GM19468 (cell line): Measurements from ENCODE around the gene PCDHB10.
"Not testable (repeated sequence)": the region's sequence is repeated elsewhere in the genome, so short reads cannot be mapped to it uniquely, and the experiment has no call there.

ENCODE experiments used
- ATAC-seq: cut with Tn5 transposase; IDR thresholded peaks from one replicate; pipeline ENCODE4 v1.9.1; 2021; ENCODE audit warnings: mild to moderate bottlenecking, moderate library complexity, moderate number of reproducible peaks; ENCODE audit not compliant: unreplicated experiment; ENCODE audit errors: extremely low read depth

PCDHB10 gene

GRCh38 chr5:141186897-141187512 is 5.1 kb upstream of the PCDHB10 start, which contains the start of gene PCDHB9:
PCDHB9 (plus strand) TSS chr5:141187161; CDS start chr5:141187319, 158 bp downstream.
- ATAC-seq = no peak

- ATAC-seq = not testable (repeated sequence)
Measured at GRCh38 chr5:141188682-141189081, 3.5 kb upstream of the PCDHB10 start.

DNA sequence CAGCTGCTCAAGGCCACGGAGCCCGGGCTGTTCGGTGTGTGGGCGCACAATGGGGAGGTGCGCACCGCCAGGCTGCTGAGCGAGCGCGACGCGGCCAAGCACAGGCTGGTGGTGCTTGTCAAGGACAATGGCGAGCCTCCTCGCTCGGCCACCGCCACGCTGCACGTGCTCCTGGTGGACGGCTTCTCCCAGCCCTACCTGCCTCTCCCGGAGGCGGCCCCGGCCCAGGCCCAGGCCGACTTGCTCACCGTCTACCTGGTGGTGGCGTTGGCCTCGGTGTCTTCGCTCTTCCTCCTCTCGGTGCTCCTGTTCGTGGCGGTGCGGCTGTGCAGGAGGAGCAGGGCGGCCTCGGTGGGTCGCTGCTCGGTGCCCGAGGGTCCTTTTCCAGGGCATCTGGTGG is 3.0 kb upstream of the PCDHB10 start:
- not testable (repeated sequence) for ATAC-seq

DNA sequence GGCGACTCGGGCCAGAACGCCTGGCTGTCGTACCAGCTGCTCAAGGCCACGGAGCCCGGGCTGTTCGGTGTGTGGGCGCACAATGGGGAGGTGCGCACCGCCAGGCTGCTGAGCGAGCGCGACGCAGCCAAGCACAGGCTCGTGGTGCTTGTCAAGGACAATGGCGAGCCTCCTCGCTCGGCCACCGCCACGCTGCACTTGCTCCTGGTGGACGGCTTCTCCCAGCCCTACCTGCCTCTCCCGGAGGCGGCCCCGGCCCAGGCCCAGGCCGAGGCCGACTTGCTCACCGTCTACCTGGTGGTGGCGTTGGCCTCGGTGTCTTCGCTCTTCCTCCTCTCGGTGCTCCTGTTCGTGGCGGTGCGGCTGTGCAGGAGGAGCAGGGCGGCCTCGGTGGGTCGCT is 2.2 kb downstream of the PCDHB10 start:
- ATAC-seq = not testable (repeated sequence)

GRCh38 chr5:141196363-141196762 is 4.2 kb downstream of the PCDHB10 start:
- no peak for ATAC-seq

DNA sequence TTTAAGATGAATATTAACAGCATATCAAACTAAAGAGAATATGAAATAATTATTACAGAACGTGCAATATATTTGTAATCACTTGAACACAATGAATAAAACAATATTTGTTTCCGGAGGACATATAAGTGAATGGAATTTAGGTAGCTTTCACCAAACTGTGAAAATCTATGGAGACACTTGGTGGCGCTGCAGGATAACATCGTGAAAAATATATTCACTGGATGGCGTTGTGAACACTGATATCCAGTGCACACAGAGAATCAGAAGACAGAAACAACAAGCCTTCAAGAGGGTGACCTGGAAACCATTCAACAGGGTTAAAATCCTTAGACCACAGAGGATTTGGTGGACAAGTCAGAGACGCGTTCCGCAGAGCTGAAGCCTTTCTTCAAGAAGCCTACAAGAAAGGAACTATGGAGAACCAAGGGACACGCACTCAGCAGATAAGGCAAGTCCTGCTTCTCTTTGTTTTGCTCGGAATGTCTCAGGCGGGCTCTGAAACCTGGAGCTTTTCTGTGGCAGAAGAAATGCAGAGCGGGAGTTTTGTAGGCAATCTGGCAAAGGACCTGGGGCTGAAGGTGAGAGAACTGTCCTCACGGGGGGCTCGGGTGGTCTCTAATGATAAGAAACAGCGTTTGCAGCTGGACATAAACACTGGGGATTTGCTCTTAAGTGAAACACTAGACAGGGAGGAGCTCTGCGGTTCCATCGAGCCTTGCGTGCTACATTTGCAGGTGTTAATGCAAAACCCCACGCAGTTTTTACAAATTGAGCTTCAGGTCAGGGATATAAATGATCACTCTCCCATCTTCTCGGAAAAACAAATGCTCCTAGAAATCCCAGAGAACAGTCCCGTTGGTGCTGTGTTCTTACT is 7.4 kb downstream of the PCDHB10 start, which contains the start of gene PCDHB11:
Gene PCDHB11 (plus strand): TSS at position 269 of the 877 bp plus-strand sequence. CDS start 148 bp downstream, at position 417.
- ATAC-seq = no peak

DNA sequence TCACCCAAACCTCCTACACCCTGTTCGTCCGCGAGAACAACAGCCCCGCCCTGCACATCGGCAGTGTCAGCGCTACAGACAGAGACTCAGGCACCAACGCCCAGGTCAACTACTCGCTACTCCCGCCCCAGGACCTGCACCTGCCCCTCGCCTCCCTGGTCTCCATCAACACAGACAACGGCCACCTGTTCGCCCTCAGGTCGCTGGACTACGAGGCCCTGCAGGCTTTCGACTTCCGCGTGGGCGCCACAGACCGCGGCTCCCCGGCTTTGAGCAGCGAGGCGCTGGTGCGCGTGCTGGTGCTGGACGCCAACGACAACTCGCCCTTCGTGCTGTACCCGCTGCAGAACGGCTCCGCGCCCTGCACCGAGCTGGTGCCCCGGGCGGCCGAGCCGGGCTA is 9.0 kb downstream of the PCDHB10 start:
- ATAC-seq = not testable (repeated sequence)

- ATAC-seq = not testable (repeated sequence)
Measured at GRCh38 chr5:141201646-141202045, 9.5 kb downstream of the PCDHB10 start.

GRCh38 chr5:141208478-141208877 is 16.3 kb downstream of the PCDHB10 start, which contains the start of gene PCDHB12:
PCDHB12 (plus strand) TSS chr5:141208719; CDS start chr5:141208908, 189 bp downstream.
- ATAC-seq = no peak

GRCh38 chr5:141210281-141210680 is 18.1 kb downstream of the PCDHB10 start:
- ATAC-seq = not testable (repeated sequence)

DNA sequence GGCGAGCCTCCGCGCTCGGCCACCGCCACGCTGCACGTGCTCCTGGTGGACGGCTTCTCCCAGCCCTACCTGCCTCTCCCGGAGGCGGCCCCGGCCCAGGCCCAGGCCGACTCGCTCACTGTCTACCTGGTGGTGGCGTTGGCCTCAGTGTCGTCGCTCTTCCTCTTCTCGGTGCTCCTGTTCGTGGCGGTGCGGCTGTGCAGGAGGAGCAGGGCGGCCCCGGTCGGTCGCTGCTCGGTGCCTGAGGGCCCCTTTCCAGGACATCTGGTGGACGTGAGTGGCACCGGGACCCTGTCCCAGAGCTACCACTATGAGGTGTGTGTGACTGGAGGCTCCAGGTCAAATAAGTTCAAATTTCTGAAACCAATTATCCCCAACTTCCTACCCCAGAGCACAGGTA is 18.7 kb downstream of the PCDHB10 start:
- not testable (repeated sequence) for ATAC-seq

GRCh38 chr5:141213656-141214339 is 21.6 kb downstream of the PCDHB10 start, which contains the start of gene PCDHB13:
PCDHB13 (plus strand) TSS chr5:141213919; CDS start chr5:141214124, 205 bp downstream.
- ATAC-seq = not testable (repeated sequence)

DNA sequence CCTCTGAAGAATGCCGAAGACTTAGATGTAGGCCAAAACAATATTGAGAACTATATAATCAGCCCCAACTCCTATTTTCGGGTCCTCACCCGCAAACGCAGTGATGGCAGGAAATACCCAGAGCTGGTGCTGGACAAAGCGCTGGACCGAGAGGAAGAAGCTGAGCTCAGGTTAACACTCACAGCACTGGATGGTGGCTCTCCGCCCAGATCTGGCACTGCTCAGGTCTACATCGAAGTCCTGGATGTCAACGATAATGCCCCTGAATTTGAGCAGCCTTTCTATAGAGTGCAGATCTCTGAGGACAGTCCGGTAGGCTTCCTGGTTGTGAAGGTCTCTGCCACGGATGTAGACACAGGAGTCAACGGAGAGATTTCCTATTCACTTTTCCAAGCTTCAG is 22.4 kb downstream of the PCDHB10 start:
- not testable (repeated sequence) for ATAC-seq

DNA sequence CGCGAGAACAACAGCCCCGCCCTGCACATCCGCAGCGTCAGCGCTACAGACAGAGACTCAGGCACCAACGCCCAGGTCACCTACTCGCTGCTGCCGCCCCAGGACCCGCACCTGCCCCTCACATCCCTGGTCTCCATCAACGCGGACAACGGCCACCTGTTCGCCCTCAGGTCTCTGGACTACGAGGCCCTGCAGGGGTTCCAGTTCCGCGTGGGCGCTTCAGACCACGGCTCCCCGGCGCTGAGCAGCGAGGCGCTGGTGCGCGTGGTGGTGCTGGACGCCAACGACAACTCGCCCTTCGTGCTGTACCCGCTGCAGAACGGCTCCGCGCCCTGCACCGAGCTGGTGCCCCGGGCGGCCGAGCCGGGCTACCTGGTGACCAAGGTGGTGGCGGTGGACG is 23.4 kb downstream of the PCDHB10 start:
- ATAC-seq = not testable (repeated sequence)

DNA sequence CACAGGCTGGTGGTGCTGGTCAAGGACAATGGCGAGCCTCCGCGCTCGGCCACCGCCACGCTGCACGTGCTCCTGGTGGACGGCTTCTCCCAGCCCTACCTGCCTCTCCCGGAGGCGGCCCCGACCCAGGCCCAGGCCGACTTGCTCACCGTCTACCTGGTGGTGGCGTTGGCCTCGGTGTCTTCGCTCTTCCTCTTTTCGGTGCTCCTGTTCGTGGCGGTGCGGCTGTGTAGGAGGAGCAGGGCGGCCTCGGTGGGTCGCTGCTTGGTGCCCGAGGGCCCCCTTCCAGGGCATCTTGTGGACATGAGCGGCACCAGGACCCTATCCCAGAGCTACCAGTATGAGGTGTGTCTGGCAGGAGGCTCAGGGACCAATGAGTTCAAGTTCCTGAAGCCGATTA is 23.9 kb downstream of the PCDHB10 start:
- not testable (repeated sequence) for ATAC-seq

- no peak for ATAC-seq
Measured at GRCh38 chr5:141223112-141223783, 31.1 kb downstream of the PCDHB10 start, which contains the start of gene PCDHB14. PCDHB14 (plus strand) TSS chr5:141223343; CDS start chr5:141223506, 163 bp downstream.

- ATAC-seq = not testable (repeated sequence)
Measured at GRCh38 chr5:141224844-141225243, 32.7 kb downstream of the PCDHB10 start.

GRCh38 chr5:141225421-141225820 is 33.3 kb downstream of the PCDHB10 start:
- ATAC-seq = not testable (repeated sequence)

- no peak for ATAC-seq
Measured at GRCh38 chr5:141234109-141234667, 42.0 kb downstream of the PCDHB10 start.
